DMS114 treated with DMSO at 0.1 percent for 48 hours (cell line): ENCODE measurements around the gene SEMA5B.

Experiments used
- DNase-seq: peaks from one replicate; lab custom pipeline; 2025; ENCODE audit not compliant: unreplicated experiment; lab: John Stamatoyannopoulos, UW

SEMA5B gene

DNA sequence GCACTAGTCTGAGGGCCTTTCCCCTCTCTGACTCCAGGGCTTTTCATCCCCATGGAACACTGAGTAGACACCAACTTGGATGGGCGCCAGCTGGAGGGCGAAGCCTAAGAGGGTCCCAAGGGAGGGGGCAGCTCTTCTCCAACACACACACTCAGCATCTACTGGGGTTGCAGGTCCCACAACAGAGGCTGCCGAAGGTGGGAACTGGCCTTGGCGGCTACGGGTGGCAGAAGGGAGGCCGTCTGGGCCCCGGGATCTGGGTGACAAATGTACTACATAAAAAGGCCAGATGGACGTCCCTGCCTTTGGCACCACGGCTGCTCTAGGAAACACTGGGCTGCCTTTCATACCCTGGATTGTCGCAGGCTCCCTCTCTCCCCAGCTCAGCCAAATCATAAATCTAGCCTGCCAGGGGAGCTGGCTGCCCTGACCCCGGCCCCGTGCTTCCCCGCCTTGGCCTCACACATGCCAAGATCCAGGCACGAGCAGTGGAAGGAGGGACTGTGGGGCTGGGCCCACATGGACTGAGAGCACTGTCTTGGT, 31.5 kb downstream of the SEMA5B start:
- no peak for DNase-seq

DNA sequence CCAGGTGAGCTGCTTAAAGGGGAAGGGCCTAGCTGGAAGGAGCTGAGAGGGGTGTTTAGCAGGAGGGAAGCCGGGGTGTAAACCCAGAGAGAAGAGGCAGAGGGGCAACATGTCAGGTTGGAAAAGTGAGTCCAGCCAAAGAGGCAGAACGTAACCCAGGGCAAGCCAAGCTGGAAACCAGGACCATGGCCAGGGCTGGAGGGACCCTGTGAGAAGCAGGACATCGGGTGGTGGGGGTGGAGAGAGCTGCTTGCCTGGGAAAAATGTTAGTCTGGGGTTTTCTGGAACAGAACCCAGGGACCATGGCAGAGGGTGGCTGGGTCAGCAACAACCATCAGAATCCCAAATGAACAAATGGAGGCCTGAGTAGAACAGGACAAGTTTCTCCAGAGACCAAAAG, 32.6 kb downstream of the SEMA5B start:
- no peak for DNase-seq

DNA sequence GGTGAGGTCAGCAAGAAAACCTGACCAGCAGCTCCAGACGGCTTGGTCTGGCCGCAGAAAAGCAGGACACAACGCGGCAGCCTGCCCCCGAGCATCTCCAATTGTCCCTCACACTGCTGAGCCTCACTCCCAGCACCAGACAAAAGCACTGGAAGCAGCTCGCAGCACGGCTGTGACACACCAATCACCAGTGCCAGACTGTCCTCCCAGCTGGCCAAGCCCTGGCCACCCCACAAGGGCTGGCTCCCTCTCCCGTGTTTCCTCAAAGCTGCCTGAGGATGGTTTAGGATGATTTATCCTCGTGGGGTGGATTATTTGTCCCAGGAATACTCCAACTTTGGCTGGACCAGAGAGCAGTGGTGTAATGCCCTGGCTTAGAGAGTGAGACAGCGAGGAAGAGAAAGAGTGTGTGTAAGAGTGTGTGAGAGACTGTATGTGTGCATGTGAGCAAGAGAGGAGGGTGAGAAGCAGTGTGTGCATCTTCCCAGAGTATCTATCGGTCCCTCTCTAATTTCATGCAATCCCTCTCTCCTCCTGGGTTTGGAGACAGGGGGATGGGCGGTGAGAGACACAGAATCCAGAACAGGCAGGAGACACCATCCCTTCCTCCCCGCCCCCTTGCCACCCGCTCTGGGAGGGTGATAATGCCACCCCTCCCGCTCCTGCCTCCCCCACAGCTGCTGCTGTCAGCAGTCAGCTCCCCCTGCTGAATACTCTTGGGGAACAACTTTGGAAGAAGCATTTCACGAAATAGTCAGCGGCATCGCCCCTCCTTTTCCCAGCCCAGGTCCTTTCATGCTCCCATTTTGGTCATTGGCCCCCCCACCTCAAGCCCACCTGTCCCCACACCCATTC, 34.2 kb downstream of the SEMA5B start:
- DNase-seq = no peak

DNA sequence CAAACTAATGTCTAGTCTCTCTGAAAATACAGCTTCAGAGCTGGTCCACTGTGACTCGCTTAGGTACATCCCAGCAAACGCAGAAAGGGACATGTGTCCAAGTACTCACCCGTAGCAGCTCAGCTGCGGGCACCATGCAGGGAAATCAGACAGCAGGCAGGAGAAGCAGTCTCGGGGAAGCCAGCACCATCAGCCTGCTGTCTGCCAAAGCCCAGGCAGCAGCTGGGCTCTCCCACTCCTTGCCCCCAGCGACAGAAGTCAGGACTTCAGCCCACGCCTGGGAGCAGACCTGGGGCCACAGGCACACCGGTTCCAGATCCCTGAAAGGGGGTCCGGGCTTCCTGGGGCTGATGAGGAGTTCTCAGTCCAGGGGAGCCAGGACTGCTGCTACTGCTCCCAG, 34.9 kb downstream of the SEMA5B start:
- no peak for DNase-seq

DNA sequence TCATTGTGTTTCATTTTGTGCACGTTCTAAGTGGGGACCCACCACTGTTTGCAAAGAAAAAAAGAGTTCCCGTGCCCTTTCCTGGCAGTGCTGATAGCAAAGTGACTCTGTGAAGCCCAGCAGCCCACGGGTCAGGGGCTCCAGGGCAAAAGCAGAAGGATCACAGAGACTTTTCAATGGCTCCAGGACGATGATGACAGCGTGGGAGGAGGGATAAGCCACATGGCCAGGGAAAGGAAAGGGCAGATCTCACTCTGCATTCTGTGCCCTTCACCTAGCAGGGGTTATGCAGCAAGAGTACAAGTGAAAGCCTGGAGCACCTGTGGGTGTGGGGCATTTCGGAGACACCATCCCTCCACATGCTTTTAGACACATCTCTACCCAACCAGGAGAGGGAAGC, 35.4 kb downstream of the SEMA5B start:
- no peak for DNase-seq

DNA sequence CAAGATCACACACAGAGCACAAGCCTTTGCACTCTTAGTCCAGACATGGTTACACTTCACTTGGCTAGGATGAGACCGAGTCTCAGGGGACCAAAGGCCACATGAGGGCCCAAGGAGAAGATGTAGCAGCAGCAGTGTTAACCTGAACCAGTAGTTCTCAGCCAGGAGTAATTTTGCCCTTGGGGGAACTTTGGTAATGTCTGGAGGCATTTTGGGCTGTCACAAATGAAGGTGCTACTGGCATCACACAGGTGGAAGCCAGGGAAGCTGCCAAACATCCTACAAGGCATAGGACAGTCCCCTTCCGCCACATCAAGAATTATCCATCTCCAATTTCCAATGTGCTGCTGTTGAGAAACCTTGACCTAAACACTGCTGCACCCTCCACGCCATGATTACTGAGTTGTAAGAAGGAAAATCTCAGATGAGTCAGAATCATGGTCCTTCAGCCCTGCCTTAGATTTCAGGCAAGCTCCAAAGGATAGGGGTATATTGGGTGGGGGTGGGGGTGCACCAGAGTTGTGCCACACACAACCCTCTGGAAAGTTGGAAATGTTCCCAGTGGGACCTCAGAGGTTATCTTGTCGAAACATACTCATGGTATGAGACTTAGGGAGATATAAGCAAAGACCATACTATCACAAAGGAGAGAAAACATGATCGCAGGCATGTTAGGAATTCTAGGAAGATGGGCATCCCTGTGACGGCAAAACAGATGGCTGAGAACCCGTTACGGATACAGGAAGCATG, 36.2 kb downstream of the SEMA5B start:
- no peak for DNase-seq

DNA sequence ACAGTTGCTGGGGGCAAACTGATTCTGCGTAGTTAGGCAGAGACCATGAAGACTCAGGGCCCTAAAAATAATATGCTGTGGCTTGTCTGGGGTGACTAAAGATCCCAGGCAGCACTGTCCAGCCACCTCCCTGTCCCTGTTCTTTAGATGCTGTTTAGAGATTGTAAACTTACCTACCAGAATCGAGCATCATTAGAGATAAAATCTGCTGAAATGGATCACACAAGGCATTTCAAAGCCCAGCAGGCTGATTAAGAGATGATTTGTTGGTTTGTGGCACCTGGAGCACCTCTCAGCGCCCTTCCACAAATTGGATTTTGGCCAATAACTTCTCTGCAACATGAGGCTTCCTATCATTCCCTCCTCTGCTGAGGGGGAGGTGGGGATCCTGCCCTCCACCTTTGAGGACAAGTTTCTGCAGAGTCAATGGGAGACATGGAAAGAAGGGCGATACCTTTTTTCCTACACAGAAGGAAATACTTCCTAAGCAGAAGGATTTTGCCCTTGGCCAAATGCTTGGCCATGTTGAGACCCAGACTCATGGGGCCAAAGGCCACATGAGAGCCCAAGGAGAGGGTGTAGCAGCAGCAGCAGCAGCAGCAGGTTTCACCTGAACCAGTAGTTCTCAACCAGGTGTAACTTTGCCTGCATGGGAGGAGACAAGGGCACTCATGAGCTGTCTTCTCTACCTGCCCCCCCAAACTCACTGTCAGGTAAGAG, 37.5 kb downstream of the SEMA5B start:
- no peak for DNase-seq

DNA sequence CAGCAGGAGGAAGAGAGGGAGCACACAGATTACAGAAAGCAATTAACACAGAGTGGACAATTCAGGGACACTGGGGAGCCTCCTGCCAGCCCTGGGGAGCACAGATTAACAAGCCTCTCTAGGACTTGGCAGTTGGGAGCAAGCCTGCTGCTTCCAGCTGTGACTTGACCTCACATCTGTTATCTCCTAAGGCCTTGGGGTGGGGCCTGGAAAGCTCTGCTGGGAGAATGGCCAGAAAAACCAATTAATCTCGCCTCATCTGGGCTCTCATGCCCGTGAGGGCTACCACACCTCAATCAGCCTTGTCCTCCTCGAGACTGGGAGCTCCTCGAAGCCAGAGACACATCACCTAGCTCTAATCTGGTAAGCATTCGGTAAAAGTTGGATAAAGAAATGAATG, 39.1 kb downstream of the SEMA5B start:
- DNase-seq = no peak

DNA sequence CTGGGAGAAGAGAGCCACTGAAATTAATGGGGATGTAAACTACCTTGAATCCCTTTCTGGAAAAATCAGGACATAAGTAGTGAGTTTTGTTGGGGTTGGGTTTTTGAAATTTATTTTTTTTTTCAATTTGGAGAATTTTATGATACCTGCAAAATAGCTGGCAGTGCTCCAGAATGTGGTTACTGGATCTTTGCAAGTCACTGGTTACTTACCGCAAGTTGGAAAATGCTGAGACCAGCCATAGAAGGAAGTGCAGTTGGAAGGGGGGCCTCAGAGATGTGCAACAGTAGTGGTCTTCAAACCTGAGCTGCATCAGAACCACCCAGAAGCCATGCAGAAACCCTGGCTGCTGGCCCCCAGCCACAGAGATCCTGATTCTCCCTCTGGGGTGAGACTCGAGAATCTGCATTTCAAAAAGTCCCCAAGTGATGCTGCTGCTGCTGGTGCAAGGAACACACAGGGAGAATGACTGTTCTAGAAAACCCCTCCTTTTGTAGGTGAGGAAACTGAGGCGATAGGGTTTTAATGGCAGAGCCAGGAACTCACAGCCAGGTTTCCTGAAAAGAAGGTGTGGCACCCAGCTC, 39.7 kb downstream of the SEMA5B start:
- no peak for DNase-seq

DNA sequence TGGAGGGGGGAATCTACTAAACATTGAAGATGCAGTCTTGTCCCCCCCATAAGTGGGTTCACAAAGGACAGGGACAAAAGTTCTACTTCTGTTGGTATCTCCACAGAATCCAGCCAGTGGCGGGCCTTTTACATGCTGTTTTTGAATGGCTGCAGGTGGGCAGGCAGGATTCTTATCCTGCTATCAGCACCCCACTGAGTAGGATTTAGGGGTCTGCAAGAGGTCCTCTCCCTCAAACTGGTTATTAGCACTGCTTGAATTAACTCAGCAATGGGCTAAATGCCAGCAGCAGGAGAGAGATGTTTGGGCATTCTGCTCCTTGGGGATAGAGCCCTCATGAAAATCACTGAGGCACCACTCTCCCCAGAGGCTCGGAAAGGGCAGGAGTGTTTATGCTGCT, 40.3 kb downstream of the SEMA5B start:
- no peak for DNase-seq

DNA sequence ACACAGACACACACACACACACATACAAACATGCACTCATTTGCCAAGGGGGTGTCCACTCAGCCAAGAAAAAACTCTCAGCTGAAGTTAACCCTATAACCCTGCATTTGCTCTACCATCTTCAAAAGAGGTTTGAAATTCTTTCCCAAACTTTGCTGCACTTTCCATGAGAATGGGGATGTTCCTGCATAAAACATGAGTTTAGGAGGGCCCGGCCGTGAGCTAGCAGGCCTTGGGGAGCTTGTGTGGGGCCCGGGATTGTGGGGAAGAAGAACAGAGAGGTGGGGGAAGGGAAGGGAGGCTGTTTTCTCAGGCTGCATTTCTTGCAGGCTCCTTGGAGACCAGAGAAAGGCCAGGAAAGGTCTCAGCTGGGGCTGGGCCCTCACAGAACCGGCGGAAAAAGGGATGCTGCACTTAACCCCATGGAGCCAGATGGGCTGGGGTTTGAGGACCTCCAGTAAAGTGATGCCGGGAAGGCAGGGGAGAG, 40.8 kb downstream of the SEMA5B start:
- no peak for DNase-seq

DNA sequence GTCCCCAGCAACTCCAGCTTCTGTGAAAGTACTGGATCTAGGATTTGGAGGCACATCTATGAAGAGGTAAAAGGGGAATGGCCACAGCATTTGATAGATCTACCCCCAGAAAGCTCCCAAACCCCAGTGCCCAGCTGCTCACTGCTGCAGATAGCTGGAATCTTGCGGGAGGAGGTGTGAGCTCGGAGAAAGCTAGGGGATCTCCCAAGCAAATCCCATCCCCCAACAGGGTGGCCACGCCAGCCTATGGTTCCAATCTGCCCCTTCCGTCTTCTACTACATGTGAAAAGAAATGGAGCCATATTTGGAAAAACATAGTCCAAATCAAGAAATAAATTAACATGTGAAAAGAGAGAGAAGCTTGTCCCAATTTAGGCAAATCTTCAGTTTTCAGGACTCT, 42.0 kb downstream of the SEMA5B start:
- DNase-seq = no peak

DNA sequence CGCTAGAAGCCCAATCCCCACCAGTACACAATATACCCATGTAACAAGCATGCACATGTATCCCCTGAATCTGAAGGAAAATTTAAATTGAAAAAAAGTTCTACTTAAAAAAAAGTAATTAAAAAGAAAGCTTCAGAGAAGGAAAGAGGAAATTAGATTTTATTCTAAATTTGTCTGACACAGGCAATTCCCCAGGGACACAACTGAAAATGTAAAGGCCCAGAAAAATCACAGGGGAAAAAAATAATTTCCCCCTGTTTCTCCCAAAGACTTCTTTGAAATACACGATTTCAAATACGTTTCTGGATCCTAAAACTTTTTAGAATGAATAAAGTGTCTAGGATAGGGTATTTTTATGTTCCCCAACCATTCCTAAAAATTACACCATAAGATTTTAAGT, 42.9 kb downstream of the SEMA5B start:
- no peak for DNase-seq

DNA sequence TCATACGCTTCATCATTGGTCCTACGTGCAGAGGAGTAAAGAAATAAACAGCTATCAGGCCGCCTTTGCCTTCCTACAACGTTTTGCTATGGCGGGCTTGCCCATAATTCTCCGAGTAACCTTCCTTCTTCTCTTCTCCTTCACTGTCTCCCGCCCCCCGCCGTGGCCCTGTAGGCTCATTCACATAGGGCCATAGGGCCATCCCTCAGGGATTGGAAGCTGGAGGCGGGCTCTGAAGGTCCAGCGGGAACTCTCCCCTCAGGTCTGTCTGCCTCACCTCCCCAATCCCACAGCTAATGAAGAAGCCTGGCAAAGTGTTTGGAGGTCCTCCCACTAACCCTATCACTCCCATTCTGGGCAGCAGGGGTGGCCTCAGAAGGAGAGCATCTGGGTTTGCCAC, 43.6 kb downstream of the SEMA5B start:
- no peak for DNase-seq

DNA sequence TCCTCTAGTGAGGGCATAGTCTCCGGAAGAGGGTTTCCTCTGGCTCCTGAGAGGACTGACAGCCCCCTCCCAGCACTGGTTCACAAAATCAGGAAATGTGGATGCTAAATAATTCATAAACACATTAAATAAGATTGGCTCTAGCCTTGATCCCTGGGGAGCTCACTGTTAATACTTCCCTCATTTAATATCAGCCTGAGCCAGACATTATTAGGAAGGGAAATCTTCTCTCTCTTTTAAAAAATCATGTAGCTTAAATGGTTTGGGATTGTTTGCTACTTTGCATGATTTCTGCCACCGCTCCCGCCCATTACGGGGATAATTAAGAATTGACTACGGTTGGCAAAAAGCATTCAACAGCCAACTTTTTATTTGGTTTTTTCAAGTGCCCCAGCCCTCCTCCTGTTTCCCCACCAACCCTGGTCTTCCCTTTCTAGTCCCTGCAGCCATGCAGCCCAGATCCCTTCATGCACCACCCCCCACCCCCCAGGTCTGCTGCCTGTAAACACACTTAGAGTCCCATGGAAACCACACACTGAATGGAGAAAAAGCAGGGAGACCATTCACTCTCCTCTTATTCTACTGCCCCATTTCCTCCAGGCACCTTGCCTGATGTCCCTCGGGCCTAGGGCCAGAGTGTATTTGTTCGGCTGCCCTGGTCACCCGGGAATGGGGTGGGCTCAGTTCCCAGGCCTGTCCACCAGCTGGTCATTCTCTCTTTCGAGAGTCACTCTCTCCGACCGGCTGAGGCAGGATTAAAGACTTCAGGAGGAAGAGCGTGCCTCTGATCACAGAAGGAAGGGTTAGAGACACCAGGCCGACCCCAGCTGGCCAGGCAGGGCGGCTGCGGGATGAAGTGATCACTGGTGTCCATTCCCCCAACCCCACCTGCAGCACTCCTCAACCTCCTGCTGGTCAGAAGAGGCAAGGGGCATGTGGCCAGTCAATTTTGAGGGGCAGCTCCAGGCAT, 45.1 kb downstream of the SEMA5B start:
- no peak for DNase-seq

DNA sequence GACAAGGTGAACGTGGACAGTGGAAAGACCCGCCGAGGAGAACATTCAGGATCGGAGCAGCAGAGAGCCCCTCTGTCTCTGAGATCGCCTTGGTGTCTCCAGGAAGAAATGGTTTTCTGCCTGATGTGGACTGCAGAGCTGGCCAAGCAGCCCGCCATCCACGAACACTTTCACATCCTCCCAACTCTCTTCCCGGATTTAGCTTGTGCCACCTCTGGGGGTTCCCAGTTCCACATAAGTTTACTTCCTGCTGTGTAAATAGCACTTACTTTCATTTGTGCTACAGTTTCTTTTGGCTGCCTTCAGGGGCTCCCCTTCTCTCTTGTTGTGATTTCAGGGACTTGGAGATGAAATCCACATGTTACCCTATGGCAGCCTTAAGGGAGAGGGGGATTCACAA, 48.4 kb downstream of the SEMA5B start:
- DNase-seq = no peak

DNA sequence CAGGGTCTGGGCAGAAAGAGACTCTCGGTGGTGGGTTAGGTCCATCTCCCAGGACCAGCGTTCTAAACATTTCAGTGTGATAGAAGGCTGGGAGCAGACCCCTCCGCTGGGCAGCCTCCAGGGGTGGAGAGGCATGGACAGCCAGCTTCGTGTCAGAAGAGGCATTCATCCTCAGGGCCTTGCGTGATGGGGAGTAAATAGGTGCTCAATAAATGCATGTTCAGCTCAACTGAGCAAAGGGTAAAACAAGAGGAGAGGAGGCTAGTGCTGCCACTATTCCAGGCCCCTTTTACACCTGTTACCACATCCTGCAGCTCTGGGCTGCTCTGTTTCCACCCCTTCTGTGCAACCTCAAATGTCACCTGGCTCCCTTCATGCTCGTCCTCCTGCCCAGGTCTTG, 49.0 kb downstream of the SEMA5B start:
- DNase-seq = no peak

DNA sequence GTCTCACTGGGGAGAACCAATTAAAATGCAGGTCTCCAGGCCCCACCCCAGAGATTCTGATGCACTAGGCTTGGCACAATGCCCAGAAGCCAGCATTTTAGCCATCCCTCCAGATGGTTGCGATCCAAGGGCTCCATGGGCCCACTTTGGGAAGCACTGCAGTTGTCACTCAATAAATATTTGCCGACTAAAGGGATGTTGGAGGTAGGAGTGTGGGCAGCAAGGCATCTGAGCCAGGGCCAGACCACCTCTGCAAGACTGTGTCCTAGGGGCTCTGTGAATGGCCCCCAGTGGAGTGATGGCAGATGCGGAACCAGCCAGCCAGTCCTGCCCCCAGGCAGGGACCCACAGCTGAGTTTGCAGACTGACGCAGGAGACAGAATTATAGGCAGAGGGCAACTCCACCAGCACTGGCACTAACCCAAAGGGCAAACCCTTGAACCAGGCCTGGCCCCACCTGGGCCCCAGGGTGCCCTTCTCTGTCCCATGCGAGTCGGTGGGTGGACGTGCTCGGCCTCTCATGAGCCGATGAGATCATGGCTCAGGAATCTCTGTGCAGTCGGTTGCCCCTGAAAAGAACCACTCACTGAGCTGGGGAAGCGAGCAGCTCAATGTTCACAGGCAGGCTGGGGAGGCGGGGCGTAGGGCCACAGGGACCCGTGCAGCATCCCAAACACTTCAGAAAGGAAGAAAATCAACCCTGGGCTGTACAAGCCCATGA, 49.7 kb downstream of the SEMA5B start:
- no peak for DNase-seq

DNA sequence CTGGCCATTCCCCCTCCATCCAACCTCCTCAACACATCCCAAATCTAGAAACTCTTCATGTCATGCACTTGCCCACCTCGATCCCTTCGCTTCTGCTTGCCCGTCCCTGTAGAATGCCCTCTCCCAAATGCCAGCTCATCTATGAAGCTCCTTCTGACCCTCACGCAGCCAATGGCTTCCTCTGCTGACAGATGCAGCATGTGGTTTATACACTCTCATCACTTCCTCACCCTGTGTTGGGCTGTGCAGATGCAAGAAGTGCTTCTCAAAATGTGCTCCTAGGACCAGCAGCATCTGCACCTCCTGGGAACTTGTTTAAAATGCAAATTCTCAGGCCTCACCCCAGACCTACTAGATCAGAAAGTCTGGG, 51.7 kb downstream of the SEMA5B start:
- DNase-seq = no peak
